ENCODE data around the gene CREBBP.
"Not testable (repeated sequence)": the region's sequence is repeated elsewhere in the genome, so short reads cannot be mapped to it uniquely, and the experiment has no call there.

CREBBP gene

DNA sequence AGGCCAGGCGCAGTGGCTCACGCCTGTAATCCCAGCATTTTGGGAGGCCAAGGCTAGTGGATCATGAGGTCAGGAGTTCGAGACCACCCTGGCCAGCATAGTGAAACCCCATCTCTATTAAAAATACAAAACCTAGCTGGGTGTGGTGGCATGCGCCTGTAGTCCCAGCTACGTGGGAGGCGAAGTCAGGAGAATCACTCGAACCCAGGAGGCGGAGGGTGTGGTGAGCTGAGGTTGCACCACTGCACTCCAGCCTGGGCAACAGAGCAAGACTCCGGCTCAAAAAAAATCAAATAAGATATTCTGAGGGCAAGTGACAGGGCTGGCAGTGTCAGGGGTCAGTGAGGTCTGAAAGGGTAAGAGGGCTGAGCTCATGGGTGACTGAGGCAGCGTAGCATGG is 166.1 kb downstream of the CREBBP start:
- not testable (repeated sequence) for DNase-seq (ENCODE audit: low spot score)

DNA sequence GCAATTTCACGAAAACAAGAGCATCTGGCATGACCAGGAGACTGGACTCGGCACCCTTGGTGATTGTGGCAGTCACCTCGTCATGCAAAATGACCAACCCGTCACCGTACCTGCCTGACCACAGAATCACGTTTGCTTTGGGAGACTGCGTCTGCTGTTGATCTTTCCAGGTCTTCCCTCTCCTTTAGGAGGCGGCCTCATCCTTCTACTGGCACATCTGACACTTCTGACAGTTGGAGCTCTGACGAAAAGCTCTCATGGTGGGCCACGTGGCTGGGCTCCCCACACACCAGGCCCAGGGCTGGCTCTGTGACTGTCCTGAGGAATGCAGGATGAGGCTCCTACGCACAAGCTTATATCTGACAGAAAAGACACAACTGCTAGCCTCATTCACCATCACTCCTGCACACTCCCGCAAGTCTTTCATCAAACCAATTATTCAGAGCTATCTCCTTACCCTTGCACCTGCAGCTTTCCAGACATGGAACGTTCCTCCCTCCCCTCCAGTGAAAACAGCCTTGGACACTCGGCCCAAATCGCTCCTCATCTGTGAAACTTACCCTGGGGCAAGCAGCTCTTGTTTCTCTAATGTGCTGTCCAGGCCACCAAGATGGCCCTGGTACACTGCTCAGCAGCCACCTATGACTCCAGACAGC is 166.8 kb downstream of the CREBBP start:
- no peak for DNase-seq (ENCODE audit: low spot score)

GRCh38 chr16:3712861-3713372 is 167.6 kb downstream of the CREBBP start:
- no peak for DNase-seq (ENCODE audit: low spot score)

DNA sequence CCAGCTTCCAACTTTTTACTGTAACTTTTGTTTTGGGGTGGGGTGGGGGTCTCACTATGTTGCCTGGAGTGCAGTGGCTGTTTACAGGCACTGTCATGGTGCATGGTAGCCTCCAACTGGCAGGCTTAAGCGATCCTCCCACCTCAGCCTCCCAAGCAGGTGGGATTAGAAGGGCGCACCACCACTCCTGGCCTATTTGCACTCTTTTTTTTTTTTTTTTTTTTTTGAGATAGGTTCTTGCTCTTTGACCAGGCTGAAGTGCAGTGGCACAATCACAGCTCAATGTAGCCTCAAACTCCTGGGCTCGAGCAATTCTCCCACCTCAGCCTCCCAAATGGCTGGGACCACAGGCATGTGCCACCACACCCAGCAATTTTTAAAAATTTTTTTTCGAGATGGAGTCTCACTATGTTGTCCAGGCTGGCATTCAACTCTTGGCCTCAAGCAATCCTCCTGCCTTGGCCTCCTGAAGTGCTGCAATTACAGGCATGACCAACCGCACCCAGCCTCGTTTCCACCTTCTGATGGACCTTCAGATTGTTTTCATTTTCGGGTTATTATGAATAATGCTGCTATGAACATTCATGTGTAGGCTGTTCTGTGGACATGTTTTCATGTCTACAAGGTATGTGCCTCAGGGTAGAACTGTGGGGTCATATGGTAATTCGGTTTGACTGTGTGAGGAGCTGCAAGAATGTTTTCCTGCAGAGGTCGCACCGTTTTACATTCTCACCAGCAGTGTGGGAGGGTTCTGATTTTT is 174.1 kb downstream of the CREBBP start:
- no peak for DNase-seq (ENCODE audit: low spot score)

GRCh38 chr16:3702082-3702481 is 178.4 kb downstream of the CREBBP start:
- no peak for DNase-seq (ENCODE audit: low spot score)

DNA sequence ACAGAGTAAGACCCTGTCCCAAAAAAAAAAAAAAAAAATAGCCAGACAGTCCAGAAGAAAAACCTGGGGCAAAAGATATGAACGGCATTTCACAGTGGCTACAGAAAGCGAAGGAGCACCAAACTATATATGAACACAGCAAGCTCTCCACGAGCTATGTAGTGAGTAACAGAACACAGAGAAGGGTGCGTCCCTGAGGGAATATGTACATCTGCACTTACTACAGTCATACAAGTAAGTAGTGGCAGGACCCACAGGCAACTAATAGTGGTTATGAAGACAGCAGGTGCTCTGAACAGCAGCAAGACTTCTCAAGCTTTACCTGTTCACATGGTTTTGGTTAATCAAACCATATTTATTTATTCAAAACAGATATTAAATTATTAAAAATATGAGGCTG is 179.0 kb downstream of the CREBBP start:
- no peak for DNase-seq (ENCODE audit: low spot score)

DNA sequence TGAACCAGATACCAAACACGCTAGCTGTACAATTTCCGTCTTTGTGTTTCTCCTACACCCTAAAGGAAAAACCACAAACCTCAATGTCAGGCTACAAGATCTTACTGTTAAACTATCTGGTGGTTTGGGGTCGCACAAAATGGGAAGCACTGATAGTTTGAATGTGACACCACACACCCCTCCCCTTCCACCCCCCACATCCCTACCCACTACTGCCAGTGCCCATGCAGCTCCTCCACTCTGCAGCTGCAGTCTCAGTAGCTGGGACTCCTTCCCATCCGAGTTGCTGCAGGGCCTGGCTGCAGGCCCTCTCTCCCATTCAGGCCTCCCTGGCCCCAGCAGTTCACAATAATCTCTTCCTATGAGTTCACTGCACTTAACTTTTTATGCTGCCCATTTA is 181.6 kb downstream of the CREBBP start:
- no peak for DNase-seq (ENCODE audit: low spot score)

DNA sequence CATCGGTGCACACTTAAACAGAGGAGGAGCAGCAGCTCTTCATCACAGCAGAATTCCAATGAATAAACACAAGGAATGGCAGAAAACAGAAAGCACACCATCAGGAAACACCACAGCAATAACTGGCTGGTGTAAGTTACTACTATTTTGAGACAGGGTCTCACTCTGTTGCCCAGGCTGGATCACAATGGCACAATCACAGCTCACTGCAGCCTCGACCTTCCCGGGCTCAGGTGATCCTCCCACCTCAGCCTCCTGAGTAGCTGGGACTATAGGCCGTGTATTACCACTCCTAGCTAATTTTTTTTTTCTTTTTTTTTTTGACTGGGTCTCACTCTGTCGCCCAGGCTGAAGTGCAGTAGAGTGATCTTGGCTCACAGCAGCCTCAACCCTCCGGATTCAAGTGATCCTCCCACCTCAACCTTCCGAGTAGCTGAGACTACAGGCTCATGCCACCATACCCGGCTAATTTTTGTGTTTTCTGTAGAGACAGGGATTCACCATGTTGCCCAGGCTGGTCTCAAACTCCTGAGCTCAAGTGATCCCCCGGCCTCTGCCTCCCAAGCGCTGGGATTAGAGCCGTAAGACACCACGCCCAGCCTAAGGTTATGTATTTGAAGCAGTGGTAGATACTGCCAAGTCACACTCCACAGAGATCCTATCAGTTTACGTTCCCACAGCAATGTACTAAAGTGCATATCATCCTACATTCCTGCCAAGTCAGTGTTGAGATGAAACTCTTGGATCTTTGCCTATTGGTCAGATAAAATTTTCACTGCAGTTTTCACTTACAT is 183.9 kb downstream of the CREBBP start:
- no peak for DNase-seq (ENCODE audit: low spot score)

DNA sequence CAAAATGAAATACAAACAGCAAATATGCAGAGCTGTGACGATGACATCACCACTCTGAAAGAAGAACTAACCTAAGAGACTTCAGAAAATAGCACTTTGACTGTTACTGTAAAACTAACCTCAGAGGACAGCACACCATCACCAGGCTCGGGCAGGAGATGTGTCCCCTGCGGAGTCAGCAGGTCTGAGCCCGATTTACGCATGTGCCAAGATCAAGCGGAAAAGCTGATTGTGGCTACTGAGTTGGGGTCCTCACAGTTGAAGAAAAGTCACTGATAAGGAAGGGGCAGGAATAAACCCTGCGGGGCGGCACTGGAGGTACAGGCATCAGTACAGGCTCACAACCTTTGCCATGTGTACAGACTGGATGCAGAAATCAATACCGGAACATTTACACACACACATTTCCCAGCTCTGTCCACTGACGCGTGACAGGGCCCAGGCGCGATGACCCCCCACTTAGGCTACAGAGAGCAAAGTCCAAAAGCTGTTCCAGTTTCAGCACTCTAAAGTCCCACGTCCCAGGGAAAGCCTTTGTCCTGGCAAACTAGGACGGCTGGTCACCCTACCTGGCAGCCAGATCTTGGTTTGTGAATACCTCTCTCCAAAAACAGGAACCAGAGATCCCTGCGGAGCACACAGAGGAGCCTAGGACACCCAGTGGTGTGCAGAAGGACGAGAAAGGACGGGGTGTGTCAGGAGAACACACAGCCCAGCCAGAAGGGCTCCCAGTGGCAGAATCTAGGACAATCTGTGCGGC is 184.7 kb downstream of the CREBBP start:
- peak; percentile 25 for DNase-seq (ENCODE audit: low spot score)

DNA sequence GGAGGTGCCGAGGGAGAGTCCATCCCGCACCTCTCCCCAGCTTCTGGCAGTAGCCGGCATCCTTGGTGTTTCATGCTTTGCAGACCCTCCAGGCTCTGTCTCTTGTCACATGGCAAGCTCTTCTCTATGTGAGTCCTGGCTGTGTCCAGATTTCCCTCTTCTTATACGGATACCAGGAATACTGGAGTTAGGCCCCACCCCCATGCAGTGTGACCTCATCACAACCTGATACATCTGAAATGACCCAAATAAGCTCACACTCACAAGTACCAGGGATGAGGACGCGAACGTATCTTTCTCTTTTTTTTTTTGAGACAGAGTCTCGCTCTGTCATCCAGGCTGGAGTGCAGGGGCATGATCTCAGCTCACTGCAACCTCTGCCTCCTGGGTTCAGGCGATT is 186.5 kb downstream of the CREBBP start:
- DNase-seq (ENCODE audit: low spot score) = peak; percentile 16

DNA sequence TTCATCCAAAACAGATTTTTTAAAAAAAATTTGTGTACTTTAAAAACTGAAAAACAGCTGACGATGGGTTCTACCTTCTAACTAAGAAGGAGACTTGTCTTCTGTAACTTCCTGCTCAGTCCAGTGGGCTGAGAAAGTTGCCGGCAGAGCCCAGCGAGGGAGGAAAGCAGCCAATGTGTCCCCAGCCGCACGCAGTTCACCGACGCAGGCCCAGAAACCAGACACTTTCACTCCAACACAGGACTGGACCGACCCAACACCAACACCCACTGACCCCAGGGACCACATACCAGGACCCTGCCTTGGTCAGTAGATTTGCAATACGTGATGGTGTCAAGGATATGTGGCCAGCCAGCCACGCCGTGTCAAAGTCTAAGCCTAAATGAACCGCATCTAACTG is 188.8 kb downstream of the CREBBP start:
- no peak for DNase-seq (ENCODE audit: low spot score)

DNA sequence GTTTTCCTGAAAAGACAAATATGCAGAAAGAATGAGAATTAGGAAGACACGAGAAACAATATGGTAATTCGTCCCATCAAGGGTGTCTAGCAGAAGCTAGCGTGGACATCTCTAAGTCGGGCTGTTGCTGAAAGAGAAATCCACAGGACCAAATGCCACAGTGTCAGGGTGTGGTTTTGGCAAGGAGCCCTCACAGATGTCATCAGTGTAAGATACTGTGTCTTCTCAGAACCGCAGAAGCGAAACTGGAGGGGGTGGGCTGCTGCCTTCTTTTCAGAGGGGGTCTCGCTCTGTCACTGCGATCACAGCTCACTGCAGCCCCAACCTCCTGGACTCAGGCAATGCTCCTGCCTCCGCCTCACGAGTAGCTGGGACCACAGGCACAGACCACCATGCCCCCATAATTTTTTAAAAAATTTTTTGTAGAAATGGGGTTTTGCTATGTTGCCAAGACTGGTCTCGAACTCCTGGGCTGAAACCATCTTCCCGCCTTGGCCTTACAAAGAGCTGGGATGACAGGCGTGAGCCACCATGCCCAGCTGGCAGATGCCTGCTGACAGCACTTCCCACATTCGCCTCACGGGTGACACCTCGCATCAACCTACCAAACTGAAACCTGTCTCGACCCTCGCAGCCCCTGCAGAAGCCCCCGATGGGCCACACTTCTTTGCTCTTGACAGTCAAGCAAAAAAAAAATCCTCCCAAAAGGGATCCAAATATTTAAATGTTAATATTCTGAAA is 189.4 kb downstream of the CREBBP start:
- no peak for DNase-seq (ENCODE audit: low spot score)

GRCh38 chr16:3690470-3690928 is 190.0 kb downstream of the CREBBP start:
- DNase-seq (ENCODE audit: low spot score) = peak; percentile 85

GRCh38 chr16:3689731-3690130 is 190.8 kb downstream of the CREBBP start:
- no peak for DNase-seq (ENCODE audit: low spot score)

- no peak for DNase-seq (ENCODE audit: low spot score)
Observed at GRCh38 chr16:3687792-3688191, 192.7 kb downstream of the CREBBP start.

- no peak for DNase-seq (ENCODE audit: low spot score)
Observed at GRCh38 chr16:3687021-3687420, 193.5 kb downstream of the CREBBP start.

GRCh38 chr16:3681206-3681605 is 199.3 kb downstream of the CREBBP start:
- no peak for DNase-seq (ENCODE audit: low spot score)

GRCh38 chr16:3677994-3678393 is 202.5 kb downstream of the CREBBP start:
- DNase-seq (ENCODE audit: low spot score) = no peak

DNA sequence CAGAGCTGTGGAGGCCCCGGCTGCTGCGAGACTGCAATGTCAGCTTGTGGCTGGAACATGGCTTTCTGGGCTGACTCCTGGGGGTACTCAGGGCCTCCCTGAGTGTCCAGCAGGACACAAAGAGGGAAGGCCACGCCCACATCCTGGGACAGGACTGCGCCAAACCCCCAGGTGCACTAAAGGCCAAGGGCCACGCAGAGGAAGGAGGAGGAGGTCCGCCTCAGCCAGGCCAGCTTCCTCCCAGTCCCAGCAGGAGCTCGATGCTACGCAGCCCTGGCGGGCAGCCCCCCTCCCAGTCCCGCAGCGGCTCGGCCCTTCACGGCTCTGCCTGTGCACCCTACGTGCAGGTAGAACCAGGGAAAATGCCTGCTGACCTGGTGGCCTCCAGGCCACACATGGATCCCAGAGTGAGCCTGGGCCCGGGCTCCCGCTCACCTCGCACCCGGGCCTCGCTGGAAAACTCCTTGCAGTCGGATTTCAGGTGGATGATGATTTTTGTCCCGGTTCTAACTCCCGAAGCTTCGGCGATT is 204.8 kb downstream of the CREBBP start:
- DNase-seq (ENCODE audit: low spot score) = no peak
